ENCODE data around the gene ZNF532. TPM values are rescaled to one million over a fixed set of nuclear protein-coding genes. Genes with fewer than 3 reads are reported as not detected.

The ZNF532 gene
- total RNA-seq, 4 donors from 2014 or later, result 16.2 to 26.9 (median 22.7) TPM

- intact Hi-C loops (cut with DNase I; ENCODE audit: low total_unique reads), result no loop called here
- H3K27ac ChIP-seq, result peak overlapping the region in 1 of 4 donors; percentile 24
- WGBS, 2 donors (ENCODE audit: low coverage in 1 of 2), result 87 to 91% methylated on average over 4 to 7 of the region's 7 CpGs
- no peaks in the 10 kb centered on the region for H3K27me3 ChIP-seq
- no peak for DNase-seq
- peaks cover 0 to 4% (median 0%) of the 10 kb centered on the region in 4 donors for H3K4me1 ChIP-seq
- no peaks in the 10 kb centered on the region for H3K9me3 ChIP-seq
- H3K36me3 ChIP-seq, result no peaks in the 10 kb centered on the region
- in situ Hi-C loops (cut with MboI; ENCODE audit: low pct_ligation_motif_present in 1 of 4, low pct_unique_long_range_greater_than_20kb in 1 of 4, low sequenced_read_pairs in 3 of 4), result no loop called here
- no peak for TF ChIP-seq POLR2AphosphoS5 (IDR thresholded peaks at IDR 0.05)
- no peak for TF ChIP-seq POLR2A (IDR thresholded peaks at IDR 0.05)
- TF ChIP-seq EP300 (IDR thresholded peaks at IDR 0.05; ENCODE audit: low read depth), result no peak
- TF ChIP-seq CTCF (IDR thresholded peaks at IDR 0.05), result no peak
- H3K4me3 ChIP-seq, result no peak overlapping the region
Observed at GRCh38 chr18:58947136-58947732, 82.6 kb downstream of the ZNF532 start.

GRCh38 chr18:58949031-58949430 is 84.4 kb downstream of the ZNF532 start:
- no peak overlapping the region for H3K4me3 ChIP-seq
- H3K36me3 ChIP-seq, result no peaks in the 10 kb centered on the region
- no peak overlapping the region for H3K27ac ChIP-seq
- in situ Hi-C loops (cut with MboI; ENCODE audit: low pct_ligation_motif_present in 1 of 4, low pct_unique_long_range_greater_than_20kb in 1 of 4, low sequenced_read_pairs in 3 of 4), result no loop called here
- WGBS, 2 donors (ENCODE audit: low coverage in 1 of 2), result 82 to 100% methylated on average over 1 of the region's 1 CpG
- intact Hi-C loops (cut with DNase I; ENCODE audit: low total_unique reads), result no loop called here
- H3K9me3 ChIP-seq, result no peaks in the 10 kb centered on the region
- TF ChIP-seq EP300 (IDR thresholded peaks at IDR 0.05; ENCODE audit: low read depth) (no peak), POLR2AphosphoS5 (IDR thresholded peaks at IDR 0.05) (no peak), POLR2A (IDR thresholded peaks at IDR 0.05) (no peak), CTCF (IDR thresholded peaks at IDR 0.05) (no peak)
- no peaks in the 10 kb centered on the region for H3K27me3 ChIP-seq
- no peak for DNase-seq
- no peaks in the 10 kb centered on the region for H3K4me1 ChIP-seq

GRCh38 chr18:58951986-58952702 is 87.5 kb downstream of the ZNF532 start:
- in situ Hi-C loops (cut with MboI; ENCODE audit: low pct_ligation_motif_present in 1 of 4, low pct_unique_long_range_greater_than_20kb in 1 of 4, low sequenced_read_pairs in 3 of 4), result no loop called here
- no peak overlapping the region for H3K4me3 ChIP-seq
- H3K27ac ChIP-seq, result no peak overlapping the region
- no peak for DNase-seq
- WGBS, 2 donors (ENCODE audit: low coverage in 1 of 2), result 86 to 87% methylated on average over 4 of the region's 4 CpGs
- H3K9me3 ChIP-seq, result no peaks in the 10 kb centered on the region
- no peaks in the 10 kb centered on the region for H3K27me3 ChIP-seq
- no peak for TF ChIP-seq EP300 (IDR thresholded peaks at IDR 0.05; ENCODE audit: low read depth)
- TF ChIP-seq CTCF (IDR thresholded peaks at IDR 0.05), result no peak
- no peak for TF ChIP-seq POLR2A (IDR thresholded peaks at IDR 0.05)
- no peak for TF ChIP-seq POLR2AphosphoS5 (IDR thresholded peaks at IDR 0.05)
- intact Hi-C loops (cut with DNase I; ENCODE audit: low total_unique reads), result no loop called here
- no peaks in the 10 kb centered on the region for H3K36me3 ChIP-seq
- H3K4me1 ChIP-seq, result no peaks in the 10 kb centered on the region

GRCh38 chr18:58952858-58953257 is 88.2 kb downstream of the ZNF532 start:
- H3K36me3 ChIP-seq, result no peaks in the 10 kb centered on the region
- no peak overlapping the region for H3K4me3 ChIP-seq
- 83 to 88% methylated on average over 3 of the region's 3 CpGs for WGBS, 2 donors (ENCODE audit: low coverage in 1 of 2)
- intact Hi-C loops (cut with DNase I; ENCODE audit: low total_unique reads) (no loop called here), in situ Hi-C loops (cut with MboI; ENCODE audit: low pct_ligation_motif_present in 1 of 4, low pct_unique_long_range_greater_than_20kb in 1 of 4, low sequenced_read_pairs in 3 of 4) (no loop called here)
- no peak overlapping the region for H3K27ac ChIP-seq
- TF ChIP-seq POLR2A (IDR thresholded peaks at IDR 0.05) (no peak), EP300 (IDR thresholded peaks at IDR 0.05; ENCODE audit: low read depth) (no peak), CTCF (IDR thresholded peaks at IDR 0.05) (no peak), POLR2AphosphoS5 (IDR thresholded peaks at IDR 0.05) (no peak)
- no peaks in the 10 kb centered on the region for H3K27me3 ChIP-seq
- DNase-seq, result no peak
- H3K4me1 ChIP-seq, result no peaks in the 10 kb centered on the region
- H3K9me3 ChIP-seq, result no peaks in the 10 kb centered on the region
